ENCODE data around the gene RPL36. TPM values are rescaled to one million over a fixed set of nuclear protein-coding genes. Genes with fewer than 3 reads are reported as not detected.
A peak's percentile ranks its signal among the peaks of the same experiment; 100 is the strongest.
"Not testable (repeated sequence)": the region's sequence is repeated elsewhere in the genome, so short reads cannot be mapped to it uniquely, and the experiment has no call there.

RPL36 gene
- total RNA-seq, 4 donors from 2014 or later, result 170 to 440 (median 262) TPM

DNA sequence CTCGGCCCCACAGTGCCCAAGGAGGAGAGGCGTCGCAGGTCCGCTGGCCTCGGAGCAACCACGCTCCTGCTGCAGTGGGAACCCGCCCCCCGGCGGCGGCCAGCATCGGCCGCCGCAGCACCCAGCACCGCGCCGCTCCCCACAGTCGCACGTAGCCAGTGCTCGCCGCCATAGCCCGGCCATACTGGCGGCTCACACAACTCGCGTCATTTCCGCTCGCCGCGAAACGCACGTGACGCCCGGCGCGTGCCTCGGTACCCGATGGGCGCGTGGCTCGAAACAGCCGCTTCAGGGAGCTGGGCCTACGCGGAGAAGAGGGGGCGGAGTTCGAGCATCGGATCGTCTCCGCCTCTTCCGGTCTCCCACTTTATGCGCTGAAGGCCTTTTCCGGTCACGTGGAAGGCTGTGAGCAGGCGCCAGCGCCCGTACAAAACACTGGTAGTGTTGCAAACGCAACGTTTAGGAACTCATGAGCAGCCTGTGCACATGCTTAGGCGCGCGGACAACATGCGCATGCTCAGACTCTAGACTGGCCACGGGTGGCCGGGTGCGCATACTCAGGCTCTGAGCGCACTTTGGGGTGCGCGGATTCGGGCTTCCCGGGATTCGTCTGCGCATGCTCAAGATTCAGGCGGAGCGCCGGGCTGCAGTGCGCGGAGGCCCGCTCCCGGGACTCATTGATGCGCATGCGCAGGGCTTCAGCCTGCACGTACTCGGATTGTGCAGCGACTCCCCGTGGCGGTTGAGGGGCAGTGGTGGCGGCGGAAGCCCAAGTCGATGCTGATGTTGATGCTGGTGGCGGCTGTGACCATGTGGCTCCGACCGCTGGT, 30.1 kb downstream of the RPL36 start, which contains the start of the genes CATSPERD and LONP1:
Gene CATSPERD, plus strand, starts transcription at position 677 of the 830 bp plus-strand sequence. Its CDS starts 101 bp downstream, at position 778.
Gene LONP1, minus strand, starts transcription at position 186 of the 830 bp plus-strand sequence. Its CDS starts 14 bp downstream, at position 172.
- peak within 1 kb of the TSS; percentile 78 to 100 (median 98) for H3K4me3 ChIP-seq
- H3K27ac ChIP-seq, result peak within 1 kb of the TSS; percentile 90 to 97 (median 94)
- H3K36me3 ChIP-seq, result no peaks in the 10 kb centered on the region
- no peaks in the 10 kb centered on the region for H3K27me3 ChIP-seq
- DNase-seq, result peak; percentile 97 to 99 (median 99)
- H3K9me3 ChIP-seq, result no peaks in the 10 kb centered on the region
- H3K4me1 ChIP-seq, result peaks cover 0 to 17% (median 10%) of the 10 kb centered on the region in 4 donors
- TF ChIP-seq, protein P1, sequence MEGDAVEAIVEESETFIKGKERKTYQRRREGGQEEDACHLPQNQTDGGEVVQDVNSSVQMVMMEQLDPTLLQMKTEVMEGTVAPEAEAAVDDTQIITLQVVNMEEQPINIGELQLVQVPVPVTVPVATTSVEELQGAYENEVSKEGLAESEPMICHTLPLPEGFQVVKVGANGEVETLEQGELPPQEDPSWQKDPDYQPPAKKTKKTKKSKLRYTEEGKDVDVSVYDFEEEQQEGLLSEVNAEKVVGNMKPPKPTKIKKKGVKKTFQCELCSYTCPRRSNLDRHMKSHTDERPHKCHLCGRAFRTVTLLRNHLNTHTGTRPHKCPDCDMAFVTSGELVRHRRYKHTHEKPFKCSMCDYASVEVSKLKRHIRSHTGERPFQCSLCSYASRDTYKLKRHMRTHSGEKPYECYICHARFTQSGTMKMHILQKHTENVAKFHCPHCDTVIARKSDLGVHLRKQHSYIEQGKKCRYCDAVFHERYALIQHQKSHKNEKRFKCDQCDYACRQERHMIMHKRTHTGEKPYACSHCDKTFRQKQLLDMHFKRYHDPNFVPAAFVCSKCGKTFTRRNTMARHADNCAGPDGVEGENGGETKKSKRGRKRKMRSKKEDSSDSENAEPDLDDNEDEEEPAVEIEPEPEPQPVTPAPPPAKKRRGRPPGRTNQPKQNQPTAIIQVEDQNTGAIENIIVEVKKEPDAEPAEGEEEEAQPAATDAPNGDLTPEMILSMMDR (IDR thresholded peaks at IDR 0.05), result peak; percentile 91 to 98 (median 94)
- peak; percentile 49 to 58 for TF ChIP-seq POLR2A (IDR thresholded peaks at IDR 0.05)

DNA sequence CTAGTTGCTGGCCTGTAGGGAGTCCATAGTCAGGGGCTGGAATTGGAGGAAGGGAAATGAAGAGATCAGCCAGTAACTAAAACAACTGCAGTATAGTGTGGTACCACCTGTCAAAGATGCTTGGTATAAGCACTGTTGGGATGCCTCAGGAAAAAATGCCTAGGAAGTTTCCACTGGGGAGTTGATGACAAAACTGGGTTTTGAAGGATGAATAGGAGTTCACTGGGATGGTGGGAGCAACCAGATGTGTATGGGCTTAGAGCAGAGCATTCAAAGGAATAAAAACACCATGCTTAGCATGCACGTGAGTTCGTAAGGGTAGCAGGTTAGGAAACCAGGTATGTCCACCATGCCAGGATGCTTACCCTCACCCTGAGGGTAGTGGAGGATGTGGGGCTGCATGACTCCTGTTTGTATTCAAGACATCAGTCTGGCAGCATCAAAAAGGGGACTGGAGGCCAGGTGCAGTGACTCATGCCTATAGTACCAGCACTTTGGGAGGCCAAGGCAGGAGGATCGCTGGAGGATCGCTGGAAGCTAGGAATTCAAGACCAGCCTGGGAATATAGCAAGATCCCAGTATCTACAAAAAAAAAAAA, 37.5 kb downstream of the RPL36 start:
- H3K36me3 ChIP-seq, result no peaks in the 10 kb centered on the region
- no peak overlapping the region for H3K27ac ChIP-seq
- no peaks in the 10 kb centered on the region for H3K27me3 ChIP-seq
- no peak for DNase-seq
- H3K9me3 ChIP-seq, result peaks cover 0 to 7% (median 0%) of the 10 kb centered on the region in 4 donors
- H3K4me1 ChIP-seq, result no peaks in the 10 kb centered on the region
- TF ChIP-seq POLR2A (IDR thresholded peaks at IDR 0.05), result no peak
- TF ChIP-seq, protein P1 (IDR thresholded peaks at IDR 0.05), result no peak
- H3K4me3 ChIP-seq, result no peak overlapping the region

DNA sequence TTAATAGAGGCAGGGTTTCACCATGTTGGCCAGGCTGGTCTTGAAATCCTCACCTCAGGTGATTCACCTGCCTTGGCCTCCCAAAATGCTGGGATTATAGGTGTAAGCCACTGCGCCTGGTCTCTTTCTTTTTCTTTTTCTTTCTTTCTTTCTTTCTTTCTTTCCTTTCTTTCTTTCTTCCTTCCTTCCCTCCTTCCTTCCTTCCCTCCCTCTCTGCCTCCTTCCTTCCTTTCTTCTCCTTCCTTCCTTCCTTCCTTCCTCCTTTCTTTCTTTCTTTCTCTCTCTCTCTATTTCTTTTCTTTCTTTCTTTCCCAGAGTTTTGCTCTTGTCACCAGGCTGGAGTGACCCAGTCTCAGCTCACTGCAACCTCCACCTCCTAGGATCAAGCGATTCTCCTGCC, 43.1 kb downstream of the RPL36 start:
- not testable (repeated sequence) for H3K27me3 ChIP-seq, H3K4me3 ChIP-seq, H3K4me1 ChIP-seq, H3K9me3 ChIP-seq, DNase-seq, H3K27ac ChIP-seq, H3K36me3 ChIP-seq

DNA sequence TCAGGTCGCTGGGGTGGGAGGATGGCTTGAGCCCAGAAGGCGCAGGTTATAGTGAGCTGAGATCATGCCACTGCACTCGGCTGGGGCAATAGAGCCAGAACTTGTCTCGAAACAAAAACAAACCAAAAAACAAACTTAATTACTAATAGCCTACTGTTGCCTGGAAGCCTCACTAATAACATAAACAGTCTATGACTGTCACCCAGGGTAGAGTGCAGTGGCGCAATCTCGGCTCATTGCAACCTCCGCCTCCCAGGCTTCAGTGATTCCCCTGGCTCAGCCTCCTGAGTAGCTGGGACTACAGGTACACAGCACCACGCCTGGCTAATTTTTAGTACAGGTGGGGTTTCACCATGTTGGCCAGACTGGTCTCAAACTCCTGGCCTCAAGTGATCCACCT, 48.3 kb downstream of the RPL36 start:
- Histone ChIP-seq H3K27me3 (no peaks in the 10 kb centered on the region), H3K36me3 (no peaks in the 10 kb centered on the region), H3K4me3 (no peak overlapping the region), H3K4me1 (no peaks in the 10 kb centered on the region), H3K27ac (no peak overlapping the region), H3K9me3 (no peaks in the 10 kb centered on the region)
- TF ChIP-seq POLR2A (IDR thresholded peaks at IDR 0.05), result no peak
- TF ChIP-seq, protein P1 (IDR thresholded peaks at IDR 0.05), result no peak
- no peak for DNase-seq

Other genes with a start within 250 kb of the RPL36 start
- gene ZNRF4, start 234.9 kb upstream of the RPL36 start, total RNA-seq, result not detected
- gene TINCR, start 122.3 kb upstream of the RPL36 start, total RNA-seq, result 1 to 10 TPM in 2 of 4 donors, under 1 TPM in 1, not detected in 1; 0.67 to 2.6 (median 1.2) TPM
- 100 to 1,000 TPM in 3 of 4 donors, 10 to 100 TPM in 1; 59.5 to 200 (median 121) TPM for gene SAFB2, start 67.5 kb upstream of the RPL36 start, total RNA-seq
- 100 to 1,000 TPM in 3 of 4 donors, 10 to 100 TPM in 1; 86.3 to 374 (median 163) TPM for gene SAFB, start 67.2 kb upstream of the RPL36 start, total RNA-seq
- gene MICOS13, start 9.8 kb upstream of the RPL36 start, total RNA-seq, result 10 to 100 TPM; 11.6 to 48.0 (median 40.0) TPM
- gene HSD11B1L, start 9.3 kb upstream of the RPL36 start, total RNA-seq, result 10 to 100 TPM in 1 of 4 donors, 1 to 10 TPM in 2, not detected in 1; 4.9 to 17.3 (median 7.2) TPM
- gene LONP1, start 29.9 kb downstream of the RPL36 start, total RNA-seq, result 10 to 100 TPM; 31.7 to 75.9 (median 47.4) TPM
- not detected for gene CATSPERD, start 30.3 kb downstream of the RPL36 start, total RNA-seq
- 10 to 100 TPM in 1 of 4 donors, 1 to 10 TPM in 3; 6.5 to 21.3 (median 9.0) TPM for gene PRR22, start 94.5 kb downstream of the RPL36 start, total RNA-seq
- 10 to 100 TPM; 31.5 to 91.6 (median 71.2) TPM for gene DUS3L, start 100.9 kb downstream of the RPL36 start, total RNA-seq
- 1 to 10 TPM in 2 of 4 donors, under 1 TPM in 1, not detected in 1; 0.88 to 4.8 (median 3.5) TPM for gene NRTN, start 114.8 kb downstream of the RPL36 start, total RNA-seq
- gene FUT6, start 149.4 kb downstream of the RPL36 start, total RNA-seq, result 100 to 1,000 TPM in 3 of 4 donors, 10 to 100 TPM in 1; 90.8 to 329 (median 210) TPM
- gene FUT3, start 161.2 kb downstream of the RPL36 start, total RNA-seq, result 100 to 1,000 TPM in 3 of 4 donors, 10 to 100 TPM in 1; 37.1 to 207 (median 155) TPM
- gene FUT5, start 180.2 kb downstream of the RPL36 start, total RNA-seq, result not detected
- gene NDUFA11, start 213.5 kb downstream of the RPL36 start, total RNA-seq, result 100 to 1,000 TPM; 101 to 194 (median 169) TPM
- gene VMAC, start 214.6 kb downstream of the RPL36 start, total RNA-seq, result 10 to 100 TPM in 3 of 4 donors, 1 to 10 TPM in 1; 9.6 to 24.8 (median 18.4) TPM
- 10 to 100 TPM in 3 of 4 donors, 1 to 10 TPM in 1; 9.5 to 44.6 (median 24.4) TPM for gene CAPS, start 224.0 kb downstream of the RPL36 start, total RNA-seq

Data from Peyer's patch (tissue), 4 donors.